AG09319 (cell line): ENCODE measurements around the gene APOBR.
"Not testable (repeated sequence)": the region's sequence is repeated elsewhere in the genome, so short reads cannot be mapped to it uniquely, and the experiment has no call there.

Experiments used
- DNase-seq: peaks from one replicate; pipeline ENCODE4 v3.0.0-alpha.2; 2010; ENCODE audit warnings: low read depth; ENCODE audit errors: extremely low read depth
- TF ChIP-seq, protein P1 (sequence below): IDR thresholded peaks from 2 replicates; pipeline ENCODE4 v1.5.1; 2011; ENCODE audit warnings: low read depth, mild to moderate bottlenecking, inconsistent platforms, low read length, moderate library complexity

Gene APOBR, protein sequence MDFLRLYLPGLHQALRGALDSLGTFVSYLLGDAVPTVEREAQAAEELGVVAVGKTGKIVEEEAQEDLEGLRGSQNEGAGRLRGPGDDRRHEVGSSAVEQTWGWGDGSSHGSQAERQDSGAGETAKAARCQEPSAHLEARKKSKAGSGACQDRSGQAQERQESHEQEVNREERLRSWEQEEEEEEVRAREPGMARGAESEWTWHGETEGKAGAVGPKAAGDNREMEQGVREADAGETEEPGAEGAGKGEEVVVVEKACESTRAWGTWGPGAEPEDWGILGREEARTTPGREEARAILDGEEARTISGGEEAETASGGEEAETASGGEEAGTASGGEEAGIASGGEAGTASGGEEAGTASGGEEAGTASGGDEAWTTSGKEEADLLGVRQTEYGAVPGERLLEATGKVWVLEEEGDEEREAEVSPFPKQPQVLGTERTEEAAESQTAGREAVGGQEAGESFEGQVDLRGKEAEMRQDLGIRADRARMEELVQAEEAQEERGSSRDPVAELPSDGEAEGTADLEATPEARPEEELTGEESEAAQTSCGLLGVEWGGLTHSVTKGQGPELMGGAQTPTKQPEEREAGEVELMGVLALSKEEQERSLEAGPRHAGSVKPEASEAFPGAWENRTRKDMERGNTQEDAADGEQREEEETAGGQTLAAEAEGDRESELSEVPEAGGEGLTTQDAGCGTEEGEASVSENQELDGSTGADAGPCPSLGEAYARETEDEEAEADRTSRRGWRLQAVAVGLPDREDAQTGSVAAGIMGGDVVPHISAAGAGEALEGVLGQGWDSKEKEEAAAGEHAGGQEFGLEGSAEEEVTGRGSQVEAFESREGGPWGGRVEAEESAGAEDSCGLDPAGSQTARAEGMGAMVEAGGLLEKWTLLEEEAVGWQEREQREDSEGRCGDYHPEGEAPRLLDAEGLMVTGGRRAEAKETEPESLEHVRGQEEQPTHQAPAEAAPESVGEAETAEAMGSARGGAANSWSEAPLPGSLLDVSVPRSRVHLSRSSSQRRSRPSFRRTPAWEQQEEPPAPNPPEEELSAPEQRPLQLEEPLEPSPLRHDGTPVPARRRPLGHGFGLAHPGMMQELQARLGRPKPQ

DNA sequence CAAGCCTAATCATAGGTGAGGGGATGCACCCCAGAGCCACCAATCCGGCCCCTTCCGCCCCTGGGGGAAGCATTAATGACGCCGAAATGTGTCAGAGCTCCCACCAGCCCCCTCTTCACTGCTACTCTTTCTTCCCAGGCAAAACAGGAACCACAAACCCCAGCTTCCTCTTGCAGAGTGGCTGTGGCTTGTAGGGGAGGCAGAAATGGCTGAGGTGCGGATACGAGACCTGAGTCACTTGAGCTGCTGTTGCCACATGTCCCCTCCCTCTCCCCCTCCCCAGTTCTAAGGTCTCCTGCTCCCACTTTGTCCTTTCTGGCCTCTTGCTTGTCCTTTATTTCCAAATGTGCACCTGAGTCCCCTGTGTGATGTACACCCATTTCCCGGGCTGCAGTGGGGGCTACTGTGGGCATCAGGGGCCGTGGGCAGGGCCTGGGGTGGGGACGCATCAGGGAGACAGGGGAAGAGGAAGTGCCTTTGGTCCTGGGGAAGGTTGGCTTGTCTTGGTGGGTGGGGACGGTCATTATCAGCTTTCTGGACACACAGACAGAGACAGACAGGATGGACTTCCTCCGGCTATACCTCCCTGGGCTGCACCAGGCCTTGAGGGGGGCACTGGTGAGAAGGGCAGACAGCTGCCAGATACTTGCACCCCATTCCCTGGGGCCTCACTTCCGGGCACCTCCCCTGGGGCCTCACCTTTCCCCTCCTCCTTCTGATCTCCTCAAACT is at the start of gene APOBR:
APOBR (plus strand) TSS at position 523 of the 731 bp plus-strand sequence; CDS start at position 562, 39 bp downstream.
- TF ChIP-seq, protein P1, sequence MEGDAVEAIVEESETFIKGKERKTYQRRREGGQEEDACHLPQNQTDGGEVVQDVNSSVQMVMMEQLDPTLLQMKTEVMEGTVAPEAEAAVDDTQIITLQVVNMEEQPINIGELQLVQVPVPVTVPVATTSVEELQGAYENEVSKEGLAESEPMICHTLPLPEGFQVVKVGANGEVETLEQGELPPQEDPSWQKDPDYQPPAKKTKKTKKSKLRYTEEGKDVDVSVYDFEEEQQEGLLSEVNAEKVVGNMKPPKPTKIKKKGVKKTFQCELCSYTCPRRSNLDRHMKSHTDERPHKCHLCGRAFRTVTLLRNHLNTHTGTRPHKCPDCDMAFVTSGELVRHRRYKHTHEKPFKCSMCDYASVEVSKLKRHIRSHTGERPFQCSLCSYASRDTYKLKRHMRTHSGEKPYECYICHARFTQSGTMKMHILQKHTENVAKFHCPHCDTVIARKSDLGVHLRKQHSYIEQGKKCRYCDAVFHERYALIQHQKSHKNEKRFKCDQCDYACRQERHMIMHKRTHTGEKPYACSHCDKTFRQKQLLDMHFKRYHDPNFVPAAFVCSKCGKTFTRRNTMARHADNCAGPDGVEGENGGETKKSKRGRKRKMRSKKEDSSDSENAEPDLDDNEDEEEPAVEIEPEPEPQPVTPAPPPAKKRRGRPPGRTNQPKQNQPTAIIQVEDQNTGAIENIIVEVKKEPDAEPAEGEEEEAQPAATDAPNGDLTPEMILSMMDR = no peak
- no peak for DNase-seq

DNA sequence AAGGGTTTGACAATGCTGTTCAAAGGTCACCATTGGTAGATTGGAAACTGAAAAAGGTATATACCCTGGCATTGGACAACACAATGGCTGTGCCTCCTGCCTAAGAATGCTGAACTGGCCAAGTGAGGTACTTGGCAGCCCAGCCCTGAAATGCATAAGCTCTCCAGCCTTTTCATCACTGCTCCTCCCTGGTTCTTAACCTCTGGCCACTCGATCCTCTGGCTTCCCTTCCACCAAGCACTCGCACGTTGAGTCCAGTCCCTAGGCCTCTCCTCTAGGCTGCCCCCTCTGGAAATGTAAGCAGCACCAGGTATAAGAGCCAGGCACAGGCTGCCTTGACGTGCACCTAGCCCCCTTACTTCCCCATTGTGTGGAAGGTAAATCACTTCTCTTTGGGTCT is 48.1 kb upstream of the APOBR start:
- DNase-seq = not testable (repeated sequence)

DNA sequence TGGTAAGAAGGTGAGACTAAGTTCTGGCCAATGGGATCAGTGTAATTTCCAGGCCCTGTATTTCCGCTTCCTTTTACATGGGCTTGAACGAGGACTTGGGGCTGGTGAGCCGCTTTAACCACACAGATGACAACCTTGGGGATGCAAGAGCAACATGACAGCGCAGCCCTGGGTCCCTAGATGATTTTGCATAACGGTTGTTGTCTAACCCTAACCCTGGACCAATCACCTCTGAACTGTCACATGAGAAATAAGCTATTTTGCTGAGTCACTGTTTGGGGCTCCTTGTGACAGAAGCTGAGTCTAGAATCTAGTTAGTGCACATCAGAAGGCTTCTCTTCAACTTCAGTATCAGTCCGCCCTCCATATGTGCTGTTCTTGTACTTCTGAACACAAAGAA is 47.4 kb upstream of the APOBR start:
- DNase-seq = not testable (repeated sequence)

DNA sequence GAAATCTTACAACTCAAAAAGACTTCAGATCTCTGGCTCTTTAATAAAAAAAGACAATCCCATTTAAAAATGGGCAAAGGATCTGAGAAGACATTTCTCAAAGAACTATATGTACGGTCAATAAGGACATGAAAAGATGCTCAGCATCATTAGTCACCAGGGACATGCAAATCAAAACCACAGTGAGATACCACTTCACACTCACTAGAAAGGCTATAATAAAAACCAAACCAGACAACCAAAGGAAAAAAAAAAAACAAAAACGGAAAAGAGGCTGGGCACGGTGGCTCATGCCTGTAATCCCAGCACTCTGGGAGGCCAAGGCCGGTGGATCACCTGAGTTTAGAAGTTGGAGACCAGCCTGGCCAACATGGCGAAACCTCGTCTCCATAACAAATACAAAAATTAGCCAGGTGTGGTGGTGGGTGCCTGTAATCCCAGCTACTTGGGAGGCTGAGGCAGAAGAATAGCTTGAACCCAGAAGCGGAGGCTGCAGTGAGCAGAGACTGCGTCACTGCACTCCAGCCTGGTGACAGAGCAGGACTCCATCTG is 20.7 kb upstream of the APOBR start:
- no peak for DNase-seq
- TF ChIP-seq, protein P1 = no peak

DNA sequence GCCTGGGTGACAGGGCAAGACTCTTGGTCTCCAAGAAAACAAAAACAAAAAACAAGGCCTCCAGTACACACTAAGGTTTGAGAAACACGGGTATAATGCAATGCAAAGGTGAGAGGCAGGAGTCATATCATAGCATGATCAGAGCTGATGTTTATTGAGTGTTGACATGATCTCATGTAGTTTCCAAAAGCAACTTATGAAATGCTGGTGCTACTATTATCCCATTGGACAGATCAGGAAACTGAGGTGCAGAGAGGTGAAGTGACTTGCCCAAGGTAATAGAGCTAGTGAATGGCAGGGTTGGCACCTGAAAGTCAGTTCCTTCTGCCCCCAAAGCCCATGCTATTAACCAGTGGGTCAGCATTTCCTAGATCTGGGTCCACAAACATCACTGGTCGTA is 19.2 kb upstream of the APOBR start:
- TF ChIP-seq, protein P1 = no peak
- no peak for DNase-seq

DNA sequence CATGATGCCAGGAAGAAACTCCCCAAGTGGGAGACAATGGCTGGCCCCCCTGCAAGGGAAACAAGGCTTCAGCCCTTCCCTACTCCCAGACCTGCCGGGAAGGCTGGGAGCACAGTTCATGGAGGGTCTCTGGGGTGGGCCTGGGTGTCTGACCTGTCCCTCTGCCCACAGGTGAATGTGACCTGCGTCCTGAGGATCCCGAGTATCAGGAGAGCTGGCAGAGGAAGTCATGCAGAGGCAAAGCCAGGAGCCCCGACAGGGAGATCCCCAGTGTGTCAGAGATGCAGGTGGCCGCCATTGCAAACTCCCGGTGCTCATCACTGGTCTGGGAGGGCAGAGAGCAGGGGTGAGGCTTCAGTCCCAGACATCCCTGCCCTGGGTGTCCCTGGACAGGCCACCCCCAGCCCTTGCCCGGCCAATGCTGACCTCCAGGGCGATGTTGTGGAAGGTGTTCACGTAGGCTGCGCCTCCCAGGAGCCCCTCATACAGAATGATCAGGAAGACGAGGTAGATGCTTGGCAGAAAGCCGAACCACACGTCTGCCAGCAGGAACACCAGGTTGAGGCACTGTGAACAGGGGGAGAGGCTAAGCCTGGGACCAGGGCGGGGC is 17.0 kb upstream of the APOBR start:
- TF ChIP-seq, protein P1 = no peak
- no peak for DNase-seq

DNA sequence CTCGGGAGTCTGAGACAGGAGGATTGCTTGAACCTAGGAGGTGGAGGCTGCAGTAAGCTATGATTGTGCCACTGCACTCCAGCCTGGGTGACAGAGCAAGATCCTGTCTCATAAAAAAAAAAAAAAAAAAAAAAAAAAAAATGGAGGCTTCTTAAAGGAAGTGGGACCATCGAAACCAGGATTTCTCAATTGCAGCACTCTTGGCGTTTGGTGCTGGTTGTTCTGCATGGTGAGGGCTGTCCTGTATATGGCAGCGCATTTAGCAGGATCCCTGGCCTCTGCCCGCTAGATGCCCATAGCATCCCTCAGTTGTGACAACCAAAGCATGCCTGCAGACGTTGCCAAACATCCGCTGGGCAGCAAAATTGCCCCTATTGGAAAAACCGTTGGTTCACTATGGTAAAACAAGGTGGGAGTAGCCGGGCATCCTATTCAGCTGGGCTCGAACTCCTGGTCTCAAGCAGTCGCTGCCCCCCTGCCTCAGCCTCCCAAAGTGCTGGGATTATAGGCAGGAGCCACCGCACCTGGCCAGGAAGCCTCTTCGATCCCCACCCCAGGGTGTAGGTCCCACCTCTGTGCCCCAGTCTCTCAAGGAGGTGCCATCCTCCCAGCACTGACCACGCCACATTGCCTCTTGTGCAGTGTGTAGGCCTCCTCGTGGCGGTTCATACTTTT is 15.8 kb upstream of the APOBR start:
- TF ChIP-seq, protein P1 = no peak
- no peak for DNase-seq
